Suprapubic skin (tissue), 3 donors: ENCODE measurements around the gene JCHAIN.

Experiments used
- CTCF ChIP-seq, 2 donors: fragments of 200-600 bp in 1 of 2; fragments of 450-650 bp in 1 of 2; sonication (generic) in 1 of 2; IDR thresholded peaks; one replicate each; pipeline ENCODE4 v1.5.1; 2016 to 2019; ENCODE audit warnings: antibody characterized with exemption in 2 of 2, mild to moderate bottlenecking in 1 of 2, moderate library complexity in 1 of 2
- EP300 ChIP-seq: sonication (generic); formaldehyde crosslinking; IDR thresholded peaks from one replicate; pipeline ENCODE4 v1.6.1; 2017; ENCODE audit warnings: antibody characterized with exemption

- TF ChIP-seq CTCF (IDR thresholded peaks at IDR 0.05) (no peak), EP300 (no peak)
These were observed 43.4 kb upstream of the JCHAIN start for GRCh38 chr4:70709611-70710205.
